HG03439 (cell line): ENCODE data around the gene QRSL1.
"Not testable (repeated sequence)": the region's sequence is repeated elsewhere in the genome, so short reads cannot be mapped to it uniquely, and the experiment has no call there.

Source experiments
- ATAC-seq: cut with Tn5 transposase; IDR thresholded peaks from one replicate; pipeline ENCODE4 v1.9.1; 2021; ENCODE audit warnings: mild to moderate bottlenecking, moderate library complexity; ENCODE audit not compliant: unreplicated experiment

Gene QRSL1

DNA sequence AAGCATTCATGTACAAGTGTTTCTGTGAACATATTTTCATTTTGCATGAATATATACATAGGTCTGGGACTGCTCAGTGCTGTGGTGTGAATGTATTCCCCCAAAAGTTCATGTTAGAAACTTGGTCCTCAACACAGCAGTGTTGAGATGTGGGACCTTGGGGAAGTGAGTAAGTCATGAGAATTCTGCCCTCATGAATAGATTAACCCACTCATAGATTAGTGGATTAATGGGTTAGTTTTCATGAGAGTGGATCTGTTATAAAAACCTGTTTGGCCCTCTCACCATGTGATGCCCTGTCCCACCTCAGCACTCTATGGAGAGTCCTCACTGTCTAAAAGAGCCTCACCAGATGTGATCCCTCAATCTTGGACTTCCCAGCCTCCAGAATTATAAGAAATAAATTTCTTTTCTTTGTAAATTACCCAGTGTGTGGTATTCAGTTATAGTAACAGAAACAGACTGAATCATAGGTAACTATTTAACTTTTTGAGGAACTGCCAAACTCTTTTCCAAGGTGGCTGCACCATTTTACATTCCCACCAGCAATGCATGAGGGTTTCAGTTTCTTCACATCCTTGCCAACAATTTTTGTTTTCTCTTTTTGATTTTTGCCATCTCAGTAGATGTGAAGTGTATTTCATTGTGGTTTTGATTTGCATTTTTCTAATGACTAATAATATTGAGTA lies 45.3 kb downstream of the QRSL1 start:
- no peak for ATAC-seq

DNA sequence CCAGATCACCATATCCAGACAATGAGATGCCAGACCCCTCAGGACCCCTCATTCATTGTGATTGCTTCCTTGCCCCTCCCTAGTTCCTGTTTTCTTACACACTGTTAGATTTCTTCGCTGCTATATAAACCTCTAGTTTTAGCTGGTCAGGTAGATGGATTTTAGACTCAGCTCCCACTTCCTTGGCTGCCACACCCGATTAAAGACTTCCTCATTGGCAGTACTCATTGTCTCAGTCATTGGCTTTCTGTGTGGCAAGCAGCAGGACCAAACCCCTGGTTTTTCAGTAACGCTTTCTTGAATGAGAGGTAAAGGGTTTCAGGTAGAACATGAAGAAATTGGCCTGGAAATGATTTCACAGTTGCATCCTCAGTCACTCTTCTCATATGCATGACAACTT lies 47.9 kb downstream of the QRSL1 start:
- ATAC-seq, result no peak

DNA sequence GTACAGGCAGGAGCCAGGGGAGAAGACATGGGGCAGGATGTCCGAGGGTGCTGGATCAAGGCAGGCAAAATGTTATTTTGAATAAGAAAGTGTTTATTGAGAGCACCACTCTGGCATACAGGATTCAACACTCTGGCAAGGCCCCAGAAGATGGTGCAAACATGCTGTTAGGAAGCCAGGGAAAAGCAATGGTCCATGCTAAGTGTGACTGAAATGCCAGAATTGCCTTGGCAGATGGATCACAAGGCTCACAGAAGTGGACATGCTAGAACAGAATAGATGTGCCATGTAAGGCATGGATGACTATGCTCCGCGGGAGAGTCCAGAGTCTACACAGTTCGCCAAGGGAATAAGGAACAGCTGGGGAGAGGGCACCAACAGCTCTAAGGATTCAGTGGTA lies 54.6 kb downstream of the QRSL1 start:
- ATAC-seq, result no peak

DNA sequence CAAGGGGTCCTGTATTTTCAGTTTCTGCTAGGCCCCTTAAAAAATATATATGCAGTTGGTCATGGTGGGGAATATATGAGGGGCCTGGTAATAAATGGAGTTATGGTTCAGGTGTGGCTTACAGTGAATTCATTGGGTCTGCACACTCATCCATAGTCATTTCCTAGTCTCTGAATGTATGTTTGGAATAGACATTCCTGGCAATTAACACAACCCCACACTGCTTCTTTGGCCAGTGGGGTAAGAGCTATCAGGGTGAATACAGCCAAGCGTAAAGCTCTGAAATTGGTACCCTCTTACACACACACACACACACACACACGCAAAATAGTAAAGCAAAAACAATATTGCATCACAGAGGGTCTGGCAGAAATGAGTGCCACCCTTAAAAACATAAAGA lies 56.5 kb downstream of the QRSL1 start:
- no peak for ATAC-seq

DNA sequence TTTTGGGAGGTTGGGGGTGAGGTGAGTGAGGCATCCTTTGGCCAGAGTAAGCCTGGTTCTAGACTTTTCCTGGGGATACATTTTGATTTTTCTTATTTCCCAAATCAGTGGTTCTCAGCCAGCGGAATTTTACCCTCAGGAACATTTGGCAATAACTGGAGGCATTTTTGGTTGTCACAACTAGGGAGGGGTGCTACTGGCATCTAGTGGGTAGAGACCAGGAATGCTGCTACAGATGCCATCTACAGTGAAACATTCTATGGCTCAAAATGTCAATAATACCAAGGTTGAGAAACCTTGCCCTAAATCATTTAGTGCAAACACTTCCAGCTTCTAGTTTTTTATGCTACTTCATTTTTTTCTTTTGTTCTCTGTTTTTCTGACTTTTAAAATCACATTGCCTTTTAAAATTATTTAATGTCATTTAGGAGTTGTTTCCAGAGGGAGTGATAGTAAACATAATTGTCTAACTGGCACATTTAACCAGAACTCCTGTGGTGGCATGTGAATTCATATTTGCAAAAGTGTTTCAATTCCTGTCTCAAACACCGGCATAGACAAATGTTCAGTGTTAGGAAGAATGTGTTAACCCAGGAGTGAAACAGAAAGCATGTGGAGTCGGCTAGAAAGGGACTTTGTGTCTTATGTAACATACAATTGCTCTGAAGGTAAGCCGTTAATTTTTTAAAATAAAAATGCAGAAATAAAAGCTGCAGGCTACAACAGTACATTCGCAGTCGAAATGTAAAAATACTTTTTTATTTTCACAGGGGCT lies 59.0 kb downstream of the QRSL1 start:
- no peak for ATAC-seq

DNA sequence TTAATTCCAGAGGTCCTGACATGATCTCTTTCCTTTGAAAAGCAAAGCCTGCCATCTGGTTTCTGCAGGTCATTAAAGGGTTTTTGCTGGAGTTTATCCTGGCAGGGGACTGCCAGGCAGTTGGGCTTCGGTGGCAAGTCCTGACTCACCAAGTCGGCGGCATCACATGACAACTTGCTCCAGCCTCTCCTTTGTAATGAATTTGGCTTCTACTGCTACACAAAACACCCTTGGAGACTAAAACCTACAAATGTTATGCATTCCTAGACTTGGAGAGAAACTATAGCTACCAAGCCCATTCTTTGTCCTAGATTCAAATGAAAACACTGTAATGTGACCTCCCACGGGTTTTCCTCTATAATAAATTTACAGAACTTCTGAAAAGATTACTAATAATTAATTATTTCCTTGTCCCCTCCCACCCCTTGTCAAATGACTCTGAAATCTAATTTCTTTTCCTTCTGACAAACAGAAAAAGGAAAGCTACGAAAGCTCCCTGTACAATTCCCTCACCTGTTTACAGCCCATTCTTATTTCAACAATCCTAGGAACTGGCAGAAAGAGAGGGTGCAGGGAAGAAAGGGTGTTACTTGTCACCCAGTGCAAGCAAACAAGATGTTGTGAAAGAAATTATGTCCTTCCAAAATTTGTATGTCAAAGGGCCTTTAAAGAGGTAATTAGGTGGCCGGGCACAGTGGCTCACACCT lies 62.9 kb downstream of the QRSL1 start:
- ATAC-seq, result no peak

DNA sequence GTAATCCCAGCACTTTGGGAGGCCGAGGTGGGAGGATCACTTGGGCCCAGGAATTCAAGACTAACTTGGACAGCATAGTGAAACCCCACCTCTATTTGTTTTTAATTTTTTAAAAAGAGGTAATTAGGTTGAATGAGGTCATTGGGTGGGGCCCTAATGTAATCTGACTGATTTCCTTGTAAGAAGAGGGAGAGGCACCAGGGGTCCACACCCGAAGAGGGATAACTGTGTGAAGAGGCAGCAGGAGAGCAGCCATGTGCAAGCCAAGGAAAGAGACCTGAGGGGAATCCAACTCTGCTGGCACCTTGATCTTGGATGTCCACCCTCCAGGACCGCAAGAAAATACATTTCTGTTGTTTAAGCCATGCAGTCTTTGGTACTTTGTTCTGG lies 63.4 kb downstream of the QRSL1 start:
- no peak for ATAC-seq

DNA sequence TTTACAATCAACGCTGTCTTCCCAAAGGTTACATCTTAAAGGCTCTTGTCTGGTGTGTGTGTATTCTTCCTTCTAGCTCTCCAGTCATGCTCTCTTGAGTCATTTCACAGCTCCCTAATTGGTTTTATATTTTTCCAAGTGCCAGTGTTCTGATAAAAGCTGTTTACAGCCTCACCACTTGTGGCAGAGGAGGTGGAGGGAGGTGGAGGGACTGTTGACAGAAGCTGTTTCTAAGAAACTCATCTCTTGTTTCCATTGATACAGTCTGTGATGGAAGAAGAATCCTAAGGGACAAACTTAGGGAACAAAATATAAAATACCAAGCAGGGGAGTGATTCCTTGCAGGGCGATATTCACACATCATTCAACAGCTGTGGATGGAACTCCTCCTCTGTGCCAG lies 64.0 kb downstream of the QRSL1 start:
- no peak for ATAC-seq

DNA sequence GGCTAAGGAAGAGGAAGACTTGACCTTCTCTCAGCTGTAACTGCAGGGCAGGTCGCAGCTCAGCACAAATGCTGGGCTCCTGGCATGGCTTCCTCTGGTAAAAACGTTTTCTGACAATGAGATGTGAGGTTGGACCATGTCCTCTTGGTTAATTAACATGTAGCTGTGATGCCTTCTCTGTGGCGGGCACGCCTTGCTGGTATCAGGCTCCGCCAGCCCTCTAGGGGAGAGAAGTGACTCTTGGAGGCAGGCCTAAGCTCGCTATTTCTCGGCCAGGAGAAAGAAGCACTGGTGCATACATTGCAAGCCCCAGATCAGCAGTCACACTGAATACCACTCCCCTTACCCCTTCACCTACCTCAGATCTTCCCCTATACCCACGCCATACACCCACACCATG lies 65.0 kb downstream of the QRSL1 start:
- ATAC-seq, result no peak

DNA sequence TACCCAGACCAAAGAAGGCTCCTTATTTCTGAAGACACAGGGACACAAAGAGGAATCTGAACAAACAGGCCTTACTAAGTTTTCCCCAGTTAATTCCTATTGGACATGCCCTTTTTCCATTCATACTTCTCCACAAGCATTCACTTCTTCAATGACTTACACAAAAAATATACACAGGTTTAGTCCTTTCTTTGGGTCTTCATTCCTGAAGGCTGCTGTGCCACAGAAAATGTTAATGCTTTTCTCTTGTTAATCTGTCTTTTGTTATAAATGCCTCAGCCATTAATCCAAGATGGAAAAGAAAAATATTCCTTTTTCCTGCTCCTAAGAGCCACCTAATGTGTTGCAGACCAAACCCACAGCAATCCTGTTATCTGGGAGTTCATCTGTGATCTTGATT lies 71.2 kb downstream of the QRSL1 start:
- ATAC-seq, result no peak

DNA sequence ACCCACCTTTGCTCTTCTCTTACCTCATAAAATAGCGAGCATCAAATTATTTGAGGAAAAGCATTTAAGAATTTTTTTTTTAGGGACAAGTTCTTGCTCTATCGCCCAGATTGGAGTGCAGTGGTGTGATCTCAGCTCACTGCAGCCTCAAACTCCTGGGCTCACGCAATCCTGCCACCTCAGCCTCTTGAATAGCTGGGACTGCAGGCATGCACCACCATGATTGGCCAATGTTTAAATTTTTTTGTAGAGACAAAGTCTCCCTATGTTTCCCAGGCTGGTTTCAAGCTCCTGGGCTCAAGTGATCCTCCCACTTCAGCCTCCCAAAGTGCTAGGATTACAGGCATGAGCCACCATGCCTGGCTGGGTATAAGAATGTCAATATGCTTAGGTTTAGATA lies 71.8 kb downstream of the QRSL1 start:
- ATAC-seq, result not testable (repeated sequence)

DNA sequence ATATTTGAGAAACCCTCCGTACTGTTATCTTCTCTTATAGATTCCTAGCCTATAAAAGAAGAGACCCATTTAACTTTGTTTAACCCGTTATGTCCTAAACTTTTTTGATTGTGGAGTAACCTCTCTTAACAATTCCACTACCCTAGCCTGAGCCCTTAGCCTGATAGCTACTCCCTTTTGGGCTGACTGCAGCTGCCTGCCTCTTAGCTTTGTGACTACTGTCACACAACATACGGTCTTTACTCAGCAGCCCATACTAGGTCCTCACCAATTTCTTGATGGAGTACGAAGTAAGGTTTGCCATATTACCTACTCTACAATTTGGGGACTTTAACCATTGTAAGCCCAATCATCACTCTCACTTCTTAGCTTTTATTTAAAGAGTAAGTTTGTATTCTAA lies 72.7 kb downstream of the QRSL1 start:
- peak; percentile 30 for ATAC-seq

DNA sequence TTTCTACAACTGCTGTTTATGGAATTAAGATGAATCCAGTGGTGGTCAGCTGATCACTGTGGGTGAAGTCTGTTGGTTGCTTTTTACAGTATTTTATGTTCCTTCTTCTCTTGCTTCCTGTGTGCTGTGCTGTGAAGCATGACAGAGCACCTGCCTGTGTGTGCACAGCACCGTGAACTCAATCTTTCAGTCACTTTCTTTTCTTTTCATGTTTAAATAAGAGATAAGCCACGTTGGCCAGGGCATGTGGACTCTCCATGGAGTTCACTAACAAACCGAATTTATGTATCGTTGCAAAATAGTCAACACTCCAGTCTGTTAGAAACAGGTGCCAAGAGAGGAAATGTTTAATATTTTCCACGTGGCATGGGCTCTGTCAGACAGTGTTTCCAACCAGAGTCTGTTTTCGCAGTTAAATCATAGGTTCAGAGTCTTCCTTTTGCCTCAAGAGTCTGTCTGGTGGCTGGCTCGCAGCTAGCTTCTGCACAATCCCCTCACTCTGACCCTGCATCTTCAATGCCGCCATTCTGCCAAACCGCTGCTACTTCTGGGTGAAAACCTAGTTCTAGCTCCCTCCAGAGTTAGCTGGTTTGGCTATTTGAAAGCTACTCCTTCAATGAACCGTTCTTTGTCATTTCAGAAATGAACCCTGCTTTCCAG lies 73.2 kb downstream of the QRSL1 start:
- ATAC-seq, result peak; percentile 99

DNA sequence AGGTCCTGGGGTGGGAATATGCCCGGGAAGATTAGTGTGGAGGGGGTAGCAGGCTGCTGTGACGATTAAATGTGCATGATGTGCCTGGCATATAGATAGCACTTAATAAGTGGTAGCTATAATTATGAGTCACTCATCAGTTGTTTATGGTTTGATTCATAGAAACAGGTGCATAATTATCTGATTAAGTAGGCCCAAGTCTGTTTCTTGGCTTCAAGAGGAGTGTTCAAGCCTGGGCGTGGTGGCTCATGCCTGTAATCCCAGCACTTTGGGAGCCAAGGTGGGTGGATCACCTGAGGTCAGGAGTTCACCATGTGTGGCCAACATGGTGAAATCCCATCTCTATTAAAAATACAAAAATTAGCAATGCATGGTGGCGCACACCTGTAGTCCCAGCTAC lies 74.9 kb downstream of the QRSL1 start:
- ATAC-seq, result no peak

DNA sequence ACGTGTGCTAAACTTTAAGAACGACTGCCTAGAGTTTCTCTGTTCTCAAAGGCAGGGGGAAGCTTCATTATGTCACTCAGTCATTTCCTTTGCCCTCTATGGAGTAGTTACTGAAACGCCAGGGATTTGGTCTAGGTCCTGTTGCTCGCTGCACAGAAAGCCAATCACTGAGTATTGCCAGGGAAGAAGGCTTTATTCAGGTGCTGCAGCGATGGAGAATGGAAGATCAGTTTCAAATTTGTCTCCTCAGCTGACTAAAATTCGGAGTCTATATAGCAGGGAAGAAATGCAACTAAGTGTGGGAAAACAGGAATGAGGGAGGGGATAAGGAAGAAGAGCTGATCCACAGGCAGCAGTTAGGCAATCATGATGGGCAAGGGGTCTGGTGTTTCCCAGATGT lies 75.8 kb downstream of the QRSL1 start:
- ATAC-seq, result no peak

DNA sequence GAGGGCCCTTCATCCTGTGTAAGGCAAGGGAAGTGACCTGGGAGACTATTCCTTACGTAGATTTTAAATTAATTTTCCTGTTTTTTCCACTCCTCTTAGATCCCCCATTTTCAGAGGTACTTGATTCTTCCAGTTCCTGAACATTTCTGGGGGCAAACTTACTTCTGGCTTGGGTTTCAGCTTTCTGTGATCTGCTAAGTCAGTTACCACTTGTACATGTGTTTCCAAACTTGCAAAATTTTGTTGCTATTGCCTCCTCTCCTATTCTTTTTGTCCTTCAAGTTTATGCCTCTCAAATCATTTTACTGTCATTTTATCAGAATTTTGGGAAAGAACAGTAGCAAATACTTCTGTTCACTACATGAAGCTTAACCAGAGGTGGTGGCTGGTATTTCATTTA lies 81.2 kb downstream of the QRSL1 start:
- ATAC-seq, result no peak

DNA sequence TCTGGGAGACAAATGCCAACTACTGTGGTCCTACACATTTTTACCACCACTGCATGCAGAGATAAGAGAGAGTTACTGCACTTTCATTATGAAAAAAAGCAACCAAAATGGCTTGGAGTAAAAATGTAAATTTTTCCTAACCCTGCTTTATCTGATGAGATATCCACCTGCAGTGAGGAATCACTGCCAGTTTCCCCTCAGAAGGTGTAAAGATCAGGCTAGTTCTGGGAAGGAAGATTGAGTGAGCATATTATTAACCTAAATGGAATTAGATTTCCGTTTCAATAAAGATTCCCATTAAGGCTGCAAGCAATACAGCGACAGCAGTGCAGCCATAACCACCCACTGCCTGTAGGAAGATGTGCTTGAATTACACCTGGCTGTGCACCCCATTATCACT lies 84.9 kb downstream of the QRSL1 start:
- no peak for ATAC-seq

DNA sequence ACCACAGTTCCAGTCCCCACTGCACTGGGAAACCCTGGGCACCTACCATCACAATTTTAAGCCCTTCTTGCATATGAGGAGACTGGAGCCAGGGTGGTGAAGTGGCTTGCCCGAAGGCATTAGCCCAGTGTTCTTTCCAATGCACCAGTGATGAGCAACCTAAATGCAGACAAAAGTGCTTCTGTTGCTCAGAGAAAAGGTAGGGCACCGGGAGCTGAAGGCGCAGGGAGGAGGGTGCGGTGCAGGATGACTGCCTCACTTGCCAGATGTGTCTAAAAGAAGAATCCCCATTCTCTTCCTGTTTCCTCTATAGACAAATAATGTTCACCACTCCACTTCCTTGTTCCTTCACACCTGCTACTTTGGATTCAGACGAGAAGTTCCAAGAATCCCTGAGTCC lies 86.5 kb downstream of the QRSL1 start:
- no peak for ATAC-seq

DNA sequence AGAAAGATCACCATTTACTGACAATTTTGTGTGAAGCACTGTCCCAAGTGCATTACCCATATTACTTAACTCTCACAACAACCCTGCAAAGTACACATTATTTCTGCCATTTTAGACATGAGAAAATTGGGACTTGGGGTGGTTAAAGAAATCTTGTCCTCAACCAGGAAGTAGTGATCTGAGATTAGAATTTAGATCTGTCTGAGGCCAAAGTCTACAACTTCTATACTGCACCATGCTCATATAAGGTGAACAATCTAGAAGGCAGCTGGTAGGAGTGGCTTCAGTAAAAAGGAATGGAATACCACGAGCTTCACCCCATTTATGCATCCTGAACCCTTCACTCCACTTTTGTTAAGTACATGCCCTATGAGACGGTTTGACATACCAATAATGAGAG lies 87.6 kb downstream of the QRSL1 start:
- no peak for ATAC-seq
